ENCODE results near the gene ZNF615. TPM values are rescaled to one million over a fixed set of nuclear protein-coding genes. Genes with fewer than 3 reads are reported as not detected.
"Not testable (repeated sequence)": the region's sequence is repeated elsewhere in the genome, so short reads cannot be mapped to it uniquely, and the experiment has no call there.

The ZNF615 gene
- total and polyA plus RNA-seq, 8 donors, result 8.7 to 27.0 (median 20.9) TPM

- no peak for DNase-seq
- H3K4me1 ChIP-seq, result peaks cover 0 to 9% of the 10 kb centered on the region in 2 donors
- H3K27ac ChIP-seq, result no peak overlapping the region
- TF ChIP-seq CTCF (IDR thresholded peaks at IDR 0.05), result no peak
- intact Hi-C loops (cut with DNase I), result no loop called here
- no peak overlapping the region for H3K4me3 ChIP-seq
- H3K36me3 ChIP-seq, result peaks cover under 1 to 96% of the 10 kb centered on the region in 2 donors
- H3K9me3 ChIP-seq, result peaks cover 3 to 100% of the 10 kb centered on the region in 2 donors
- no peaks in the 10 kb centered on the region for H3K27me3 ChIP-seq
- no peak for ATAC-seq
Measured at GRCh38 chr19:51978882-51979281, 29.1 kb downstream of the ZNF615 start.

GRCh38 chr19:51977346-51977745 lies 30.7 kb downstream of the ZNF615 start:
- no peak for TF ChIP-seq CTCF (IDR thresholded peaks at IDR 0.05)
- H3K27me3 ChIP-seq, result no peaks in the 10 kb centered on the region
- peaks cover 0 to 9% of the 10 kb centered on the region in 2 donors for H3K4me1 ChIP-seq
- intact Hi-C loops (cut with DNase I), result no loop called here
- H3K4me3 ChIP-seq, result no peak overlapping the region
- DNase-seq, result no peak
- peaks cover 5 to 96% of the 10 kb centered on the region in 2 donors for H3K36me3 ChIP-seq
- H3K9me3 ChIP-seq, result peaks cover 17 to 100% of the 10 kb centered on the region in 2 donors
- H3K27ac ChIP-seq, result no peak overlapping the region
- no peak for ATAC-seq

- TF ChIP-seq CTCF (IDR thresholded peaks at IDR 0.05), result no peak
- DNase-seq (no peak), ATAC-seq (no peak)
- Histone ChIP-seq H3K36me3 (peaks cover 5 to 96% of the 10 kb centered on the region in 2 donors), H3K27ac (no peak overlapping the region), H3K4me3 (no peak overlapping the region), H3K4me1 (peaks cover 0 to 9% of the 10 kb centered on the region in 2 donors), H3K27me3 (no peaks in the 10 kb centered on the region), H3K9me3 (peaks cover 17 to 100% of the 10 kb centered on the region in 2 donors)
- intact Hi-C loops (cut with DNase I), result no loop called here
Measured at GRCh38 chr19:51976852-51977251, 31.2 kb downstream of the ZNF615 start.

- H3K36me3 ChIP-seq, result peaks cover 9 to 97% of the 10 kb centered on the region in 2 donors
- intact Hi-C loops (cut with DNase I); H3K4me3 ChIP-seq; H3K27ac ChIP-seq; H3K4me1 ChIP-seq; DNase-seq; ATAC-seq; H3K27me3 ChIP-seq: not testable (repeated sequence)
- peaks cover 17 to 100% of the 10 kb centered on the region in 2 donors for H3K9me3 ChIP-seq
Measured at GRCh38 chr19:51975787-51976186, 32.2 kb downstream of the ZNF615 start.

GRCh38 chr19:51971624-51972023 lies 36.4 kb downstream of the ZNF615 start:
- intact Hi-C loops (cut with DNase I), result no loop called here
- H3K36me3 ChIP-seq, result peaks cover 10 to 98% of the 10 kb centered on the region in 2 donors
- no peak overlapping the region for H3K27ac ChIP-seq
- DNase-seq, result no peak
- H3K4me3 ChIP-seq, result no peak overlapping the region
- TF ChIP-seq CTCF (IDR thresholded peaks at IDR 0.05), result no peak
- no peaks in the 10 kb centered on the region for H3K4me1 ChIP-seq
- no peaks in the 10 kb centered on the region for H3K27me3 ChIP-seq
- ATAC-seq, result no peak
- H3K9me3 ChIP-seq, result peaks cover 30 to 100% of the 10 kb centered on the region in 2 donors

- H3K27ac ChIP-seq, result no peak overlapping the region
- no peaks in the 10 kb centered on the region for H3K27me3 ChIP-seq
- peaks cover 37 to 100% of the 10 kb centered on the region in 2 donors for H3K9me3 ChIP-seq
- ATAC-seq, result no peak
- no peak for TF ChIP-seq CTCF (IDR thresholded peaks at IDR 0.05)
- no peak overlapping the region for H3K4me3 ChIP-seq
- peaks cover 19 to 98% of the 10 kb centered on the region in 2 donors for H3K36me3 ChIP-seq
- intact Hi-C loops (cut with DNase I), result no loop called here
- H3K4me1 ChIP-seq, result no peaks in the 10 kb centered on the region
- DNase-seq, result no peak
Measured at GRCh38 chr19:51970718-51971117, 37.3 kb downstream of the ZNF615 start.
